Activated CD4-positive, alpha-beta T cell treated with anti-CD3 and anti-CD28 coated beads, Interleukin-2, amount 50 U/mL, for 16 hours (primary cell): Measurements from ENCODE around the gene CRYL1.

Source experiments
- DNase-seq: peaks from one replicate; pipeline ENCODE4 v3.0.0-alpha.2; 2020

Gene CRYL1

GRCh38 chr13:20525601-20526544, at the start of gene CRYL1:
Gene CRYL1, minus strand, starts transcription at chr13:20525857. Its CDS starts 63 bp downstream, at chr13:20525794.
- peak; percentile 72 for DNase-seq

GRCh38 chr13:20573636-20574035, 48.0 kb upstream of the CRYL1 start:
- DNase-seq: no peak

GRCh38 chr13:20573186-20573585, 47.5 kb upstream of the CRYL1 start:
- DNase-seq: no peak

- DNase-seq: peak; percentile 26
Measured at GRCh38 chr13:20571676-20572075, 46.0 kb upstream of the CRYL1 start.

GRCh38 chr13:20570517-20570916, 44.9 kb upstream of the CRYL1 start:
- DNase-seq: no peak

- DNase-seq: no peak
Measured at GRCh38 chr13:20567881-20568528, 42.3 kb upstream of the CRYL1 start.

- peak; percentile 89 for DNase-seq
Measured at GRCh38 chr13:20566898-20567874, 41.5 kb upstream of the CRYL1 start, which contains the start of gene IFT88. Gene IFT88, plus strand, starts transcription at chr13:20567157. Its CDS starts 7,229 bp downstream, at chr13:20574386.

- no peak for DNase-seq
Measured at GRCh38 chr13:20566468-20566897, 40.8 kb upstream of the CRYL1 start.

GRCh38 chr13:20565115-20565736, 39.6 kb upstream of the CRYL1 start:
- peak; percentile 53 for DNase-seq

GRCh38 chr13:20561741-20562140, 36.1 kb upstream of the CRYL1 start:
- no peak for DNase-seq

GRCh38 chr13:20559659-20560356, 34.2 kb upstream of the CRYL1 start:
- no peak for DNase-seq

- no peak for DNase-seq
Measured at GRCh38 chr13:20558982-20559381, 33.3 kb upstream of the CRYL1 start.

- DNase-seq: no peak
Measured at GRCh38 chr13:20553311-20553710, 27.7 kb upstream of the CRYL1 start.

- DNase-seq: no peak
Measured at GRCh38 chr13:20550799-20551198, 25.1 kb upstream of the CRYL1 start.

GRCh38 chr13:20547479-20547908, 21.8 kb upstream of the CRYL1 start:
- DNase-seq: no peak

GRCh38 chr13:20546556-20546955, 20.9 kb upstream of the CRYL1 start:
- no peak for DNase-seq

- no peak for DNase-seq
Measured at GRCh38 chr13:20544201-20544923, 18.7 kb upstream of the CRYL1 start.

- DNase-seq: no peak
Measured at GRCh38 chr13:20536992-20537391, 11.3 kb upstream of the CRYL1 start.

GRCh38 chr13:20534038-20534608, 8.5 kb upstream of the CRYL1 start:
- no peak for DNase-seq

- DNase-seq: peak; percentile 52
Measured at GRCh38 chr13:20528452-20528851, 2.8 kb upstream of the CRYL1 start.
